PC-9 (cell line): Measurements from ENCODE around the gene CRELD2.

ENCODE experiments used
- EZH2 ChIP-seq: fragments of 200-600 bp; sonication (generic); IDR thresholded peaks from 2 replicates; pipeline ENCODE4 v1.8.0; 2017; ENCODE audit warnings: antibody characterized with exemption, low read depth
- TF ChIP-seq, protein P1 (sequence below): fragments of 200-600 bp; sonication (generic); conservative IDR thresholded peaks from 2 replicates; pipeline ENCODE4 v1.6.1; 2017; ENCODE audit warnings: mixed run types, antibody characterized with exemption, mild to moderate bottlenecking, moderate library complexity

GRCh38 chr22:49929211-49929979, 11.0 kb downstream of the CRELD2 start:
- TF ChIP-seq, protein P1, sequence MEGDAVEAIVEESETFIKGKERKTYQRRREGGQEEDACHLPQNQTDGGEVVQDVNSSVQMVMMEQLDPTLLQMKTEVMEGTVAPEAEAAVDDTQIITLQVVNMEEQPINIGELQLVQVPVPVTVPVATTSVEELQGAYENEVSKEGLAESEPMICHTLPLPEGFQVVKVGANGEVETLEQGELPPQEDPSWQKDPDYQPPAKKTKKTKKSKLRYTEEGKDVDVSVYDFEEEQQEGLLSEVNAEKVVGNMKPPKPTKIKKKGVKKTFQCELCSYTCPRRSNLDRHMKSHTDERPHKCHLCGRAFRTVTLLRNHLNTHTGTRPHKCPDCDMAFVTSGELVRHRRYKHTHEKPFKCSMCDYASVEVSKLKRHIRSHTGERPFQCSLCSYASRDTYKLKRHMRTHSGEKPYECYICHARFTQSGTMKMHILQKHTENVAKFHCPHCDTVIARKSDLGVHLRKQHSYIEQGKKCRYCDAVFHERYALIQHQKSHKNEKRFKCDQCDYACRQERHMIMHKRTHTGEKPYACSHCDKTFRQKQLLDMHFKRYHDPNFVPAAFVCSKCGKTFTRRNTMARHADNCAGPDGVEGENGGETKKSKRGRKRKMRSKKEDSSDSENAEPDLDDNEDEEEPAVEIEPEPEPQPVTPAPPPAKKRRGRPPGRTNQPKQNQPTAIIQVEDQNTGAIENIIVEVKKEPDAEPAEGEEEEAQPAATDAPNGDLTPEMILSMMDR, result peak; percentile 70
- no peak for TF ChIP-seq EZH2
